ENCODE data around the gene CCDC9B.
A peak's percentile ranks its signal among the peaks of the same experiment; 100 is the strongest.

CCDC9B gene

DNA sequence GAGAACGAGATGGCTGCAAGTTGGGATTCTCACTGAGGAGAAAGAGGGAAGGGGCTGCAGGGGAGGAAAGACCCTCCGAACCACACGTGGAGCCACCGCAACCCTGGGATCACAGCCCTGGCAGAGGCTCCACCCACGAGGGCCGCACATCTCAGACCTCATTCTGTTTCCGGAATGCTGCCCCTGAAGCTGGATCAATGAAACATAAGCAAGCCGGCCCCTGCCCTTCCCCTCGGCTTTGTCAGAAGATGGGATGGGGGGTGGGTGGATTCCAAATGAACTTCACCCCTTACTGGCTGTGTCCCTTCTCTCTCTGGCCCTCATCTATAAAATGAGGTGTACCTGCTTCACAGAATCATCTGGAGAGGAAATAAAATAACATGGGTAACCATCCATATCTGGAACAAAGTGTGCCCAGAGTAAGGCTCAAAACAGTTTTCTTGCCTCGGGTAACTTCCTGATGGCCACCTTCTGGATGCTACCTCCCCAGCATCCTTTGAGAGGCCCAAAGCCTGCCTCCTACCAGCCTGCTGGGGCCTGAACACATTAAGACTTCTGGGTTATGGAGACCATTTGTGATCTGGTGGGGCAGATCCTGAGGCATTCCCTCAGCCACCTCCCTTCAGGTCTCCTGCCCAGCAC is 4.6 kb upstream of the CCDC9B start:
- DNase-seq (ENCODE audit: low read depth), result no peak

DNA sequence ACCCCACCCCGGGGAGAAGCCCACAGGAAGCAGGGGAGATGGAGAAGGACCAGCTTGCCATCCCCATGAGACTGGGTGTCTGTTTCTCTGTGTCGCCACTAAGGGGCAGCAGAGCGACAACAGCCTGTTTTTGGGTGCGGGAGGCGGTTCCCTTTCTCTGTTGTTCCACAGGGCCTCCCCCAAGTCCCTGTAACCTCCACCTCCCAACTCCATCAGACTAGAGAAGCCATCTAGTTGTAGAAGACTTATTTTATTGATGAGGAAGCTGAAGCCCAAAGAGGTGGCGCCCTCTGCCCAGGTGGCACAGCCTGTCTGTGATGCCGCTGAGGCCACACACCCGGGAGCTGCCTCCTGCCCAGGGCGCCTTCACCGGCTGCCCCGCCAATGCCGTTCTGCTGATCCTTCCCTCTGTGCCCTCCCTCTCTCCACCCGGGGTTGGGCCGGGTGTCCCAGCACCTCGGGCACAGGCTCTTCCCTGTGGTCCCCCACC is 3.9 kb upstream of the CCDC9B start:
- no peak for DNase-seq (ENCODE audit: low read depth)

DNA sequence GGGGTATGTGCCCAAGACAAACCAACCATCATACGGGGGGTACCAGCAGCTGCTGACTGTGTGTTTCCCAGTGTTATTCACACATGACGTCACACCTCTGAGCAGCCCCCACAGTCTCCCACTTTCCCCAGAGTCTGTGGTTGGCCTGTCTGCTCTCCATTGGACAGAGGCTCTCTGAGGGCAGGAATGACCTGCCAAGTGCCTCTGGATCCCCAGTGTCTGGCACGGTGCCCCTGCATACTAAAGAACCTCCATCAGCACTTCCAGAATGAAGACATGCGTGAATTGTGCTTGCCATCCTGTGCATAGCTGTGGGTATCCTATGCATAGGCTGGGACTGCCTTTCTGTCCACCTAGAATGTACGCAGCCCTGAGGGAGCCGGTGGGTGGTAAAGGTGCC is 3.5 kb upstream of the CCDC9B start:
- DNase-seq (ENCODE audit: low read depth), result no peak

DNA sequence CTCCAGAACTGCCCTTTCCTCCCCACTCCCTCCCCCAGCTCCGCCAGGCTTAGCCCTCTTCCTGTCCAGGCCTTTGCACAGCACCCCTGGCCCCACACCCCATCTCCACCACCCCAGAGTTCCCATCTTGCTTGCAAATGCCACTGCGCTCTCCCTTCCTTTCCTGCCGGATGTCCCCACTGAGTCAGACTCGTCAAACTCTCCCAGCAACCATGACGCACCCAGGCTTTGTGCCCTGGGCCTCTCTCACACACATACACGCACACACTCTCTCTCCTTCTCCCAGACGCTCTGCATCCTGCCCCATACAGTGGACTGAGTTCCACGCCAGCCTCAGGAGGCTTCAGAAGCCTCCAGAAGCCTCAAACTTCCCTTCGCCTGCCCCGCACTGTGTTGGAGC is 2.8 kb upstream of the CCDC9B start:
- DNase-seq (ENCODE audit: low read depth), result peak; percentile 86

DNA sequence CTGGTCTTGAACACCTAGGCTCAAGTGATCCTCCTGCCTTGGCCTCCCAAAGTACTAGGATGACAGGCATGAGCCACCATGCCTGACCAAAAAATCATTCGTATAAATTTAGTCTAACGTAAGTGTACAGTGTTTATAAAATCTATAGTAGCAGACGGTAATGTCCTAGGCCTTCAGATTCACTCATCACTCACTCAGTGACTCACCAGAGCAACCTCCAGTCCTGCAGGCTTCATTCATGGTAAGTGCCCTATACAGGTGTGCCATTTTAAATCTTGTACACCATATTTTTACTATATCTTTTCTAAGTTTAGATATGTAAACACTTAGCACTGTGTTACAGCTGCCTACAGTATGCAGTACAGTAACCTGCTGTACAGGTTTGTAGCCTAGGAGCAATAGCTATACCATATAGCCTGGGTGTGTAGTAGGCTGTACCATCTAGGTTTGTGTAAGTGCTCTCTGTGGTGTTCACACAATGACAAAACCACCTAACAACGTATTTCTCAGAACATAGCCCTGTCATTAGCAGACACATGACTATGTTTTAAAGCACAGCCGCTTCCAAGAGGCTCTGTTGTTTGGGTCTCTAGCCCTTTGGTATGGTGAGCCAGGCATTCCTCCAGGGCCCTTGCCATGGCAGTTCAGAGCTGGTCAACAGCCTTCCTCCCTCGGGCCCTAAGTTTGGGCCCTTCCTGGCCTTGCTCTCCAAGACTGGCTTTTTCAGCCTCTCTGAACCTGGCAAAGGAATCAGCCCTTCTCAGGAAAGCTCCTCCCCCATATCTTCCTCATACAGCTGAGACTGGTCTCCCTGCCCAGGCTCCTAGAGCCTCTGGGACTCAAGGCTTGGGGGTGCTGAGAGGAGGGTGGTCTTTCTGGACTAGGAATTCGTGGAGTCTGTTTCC is 1.9 kb upstream of the CCDC9B start:
- DNase-seq (ENCODE audit: low read depth), result no peak

DNA sequence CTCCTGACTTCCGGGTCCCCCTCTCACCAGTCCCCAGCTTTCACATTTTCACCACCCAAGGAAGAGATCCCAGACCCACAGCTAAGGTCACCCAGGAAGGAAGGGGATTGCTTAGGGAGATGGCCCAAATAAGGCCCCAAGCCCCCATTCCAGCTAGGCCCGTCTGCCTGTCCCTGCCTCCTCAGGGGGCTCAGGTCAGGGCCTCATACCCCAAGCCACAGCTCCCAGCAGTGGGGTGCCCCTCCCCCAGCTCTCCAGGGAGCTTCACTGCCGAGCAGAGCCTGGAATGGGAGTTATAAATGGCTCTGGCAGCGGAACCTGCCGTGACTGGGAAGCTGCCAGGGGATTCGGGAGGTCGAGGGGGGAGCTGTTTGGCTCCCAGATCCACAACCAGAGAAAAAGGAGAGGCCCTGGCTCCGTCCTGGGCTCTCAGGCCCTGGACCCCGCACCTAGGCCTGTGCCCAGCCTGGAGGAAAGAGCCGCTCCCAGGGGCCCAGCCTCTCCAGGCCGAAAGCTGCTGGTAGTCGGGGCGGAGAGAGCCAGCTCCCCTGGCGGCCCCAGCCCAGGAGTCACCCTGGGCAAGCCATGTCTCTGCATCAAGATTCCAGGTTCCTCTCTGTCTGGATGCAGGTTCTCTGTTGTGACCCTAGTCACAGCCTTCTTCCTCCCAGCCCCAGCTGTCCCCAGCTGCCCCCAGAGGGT is 550 bp downstream of the CCDC9B start:
- peak; percentile 74 for DNase-seq (ENCODE audit: low read depth)

DNA sequence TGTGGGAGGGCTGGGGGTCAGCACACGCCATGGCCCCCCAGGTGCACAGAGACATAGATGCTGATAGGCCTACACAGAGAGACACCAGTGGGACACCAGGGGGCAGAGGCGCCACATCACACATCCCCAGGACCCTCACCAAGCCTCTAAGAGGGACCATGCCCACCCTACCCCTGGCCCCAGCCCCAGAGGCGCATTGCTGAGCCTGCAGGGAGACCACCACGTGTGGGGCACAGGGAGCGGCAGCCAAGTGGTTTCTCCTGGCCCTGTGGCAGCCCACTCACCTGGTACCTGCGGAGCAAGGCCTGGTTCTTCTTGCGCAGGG is 1.2 kb downstream of the CCDC9B start:
- DNase-seq (ENCODE audit: low read depth), result no peak

DNA sequence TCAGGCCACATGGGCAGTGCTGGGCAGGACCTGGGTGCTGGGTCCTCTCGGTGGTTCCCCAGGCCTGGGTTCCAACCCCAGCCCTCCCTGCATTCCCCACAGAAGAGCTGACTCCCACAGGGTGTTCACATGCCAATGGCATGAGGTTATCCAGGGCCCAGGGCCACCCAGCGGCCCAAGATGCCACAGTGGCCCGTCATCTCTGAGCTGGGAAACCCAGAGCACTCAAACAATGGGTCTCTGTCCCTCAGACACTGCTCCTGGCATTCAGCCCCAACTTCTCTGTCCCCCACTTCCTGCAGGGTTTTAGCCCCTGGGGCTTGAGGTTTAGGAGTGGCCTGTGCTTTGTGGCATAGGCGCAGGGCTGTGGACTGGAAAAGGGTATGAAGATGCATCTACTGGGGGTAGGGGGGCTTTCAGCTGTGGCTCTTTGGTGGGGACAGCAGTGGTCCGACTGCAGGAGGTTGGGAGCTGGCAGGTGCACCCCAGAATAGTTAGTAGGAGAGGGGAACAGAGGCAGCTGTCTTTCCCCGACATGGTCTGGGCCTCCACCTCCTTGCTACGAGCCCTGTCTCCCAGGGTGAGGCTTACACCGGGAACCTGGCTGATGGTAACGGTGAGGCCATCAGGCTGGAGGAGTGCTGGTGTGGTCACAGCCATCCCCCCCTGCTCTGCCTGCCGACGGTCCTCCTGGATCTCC is 1.7 kb downstream of the CCDC9B start:
- DNase-seq (ENCODE audit: low read depth), result peak; percentile 85

DNA sequence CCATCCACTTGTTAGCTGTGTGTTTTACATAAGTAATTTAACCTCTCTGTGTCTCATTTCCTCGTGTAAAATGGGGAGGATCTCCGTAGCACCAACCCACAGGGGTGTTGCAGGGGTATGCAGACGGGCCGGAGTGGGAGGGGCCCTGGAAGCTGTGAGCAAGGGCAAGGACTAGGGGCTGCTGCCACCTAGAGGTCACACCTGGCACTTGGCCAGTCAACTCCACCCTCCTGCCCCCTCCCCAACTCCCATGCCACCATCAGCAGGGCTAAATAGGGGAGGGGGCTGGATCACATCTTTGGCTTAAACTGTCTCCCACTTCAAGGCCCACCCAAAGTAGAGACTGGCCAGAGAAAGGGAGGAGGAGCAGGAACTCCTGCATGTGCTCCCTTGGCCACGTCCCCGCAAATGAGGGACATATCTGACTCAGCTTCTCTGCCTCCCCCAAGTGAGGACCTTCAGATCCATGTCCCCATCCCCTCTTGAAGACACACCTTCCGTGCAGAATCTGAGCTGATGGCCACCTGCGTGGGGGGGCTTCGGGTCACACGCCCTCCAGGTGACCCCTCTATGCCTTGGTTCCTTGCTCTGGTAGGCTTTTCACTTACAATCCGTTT is 2.6 kb downstream of the CCDC9B start:
- no peak for DNase-seq (ENCODE audit: low read depth)

DNA sequence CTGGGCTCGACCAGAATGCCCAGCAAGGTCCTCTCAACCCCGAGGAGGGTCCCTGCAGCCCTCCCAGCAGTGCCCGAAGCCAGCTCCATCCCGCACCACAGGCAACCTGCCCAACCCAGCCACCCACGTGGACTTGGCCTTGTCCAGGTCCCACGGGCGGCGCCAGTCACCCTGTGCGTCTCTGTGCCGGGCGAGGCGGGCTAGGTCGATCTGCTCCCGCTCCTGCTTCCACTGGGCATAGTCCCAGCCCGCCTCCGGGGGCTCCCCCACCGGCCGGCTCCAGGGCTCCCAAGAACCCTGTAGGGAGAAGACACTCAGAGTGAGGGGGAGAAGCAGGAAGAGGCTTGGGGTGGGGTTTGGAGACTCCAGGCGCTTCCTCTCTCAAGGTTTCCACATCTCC is 3.1 kb downstream of the CCDC9B start:
- no peak for DNase-seq (ENCODE audit: low read depth)

DNA sequence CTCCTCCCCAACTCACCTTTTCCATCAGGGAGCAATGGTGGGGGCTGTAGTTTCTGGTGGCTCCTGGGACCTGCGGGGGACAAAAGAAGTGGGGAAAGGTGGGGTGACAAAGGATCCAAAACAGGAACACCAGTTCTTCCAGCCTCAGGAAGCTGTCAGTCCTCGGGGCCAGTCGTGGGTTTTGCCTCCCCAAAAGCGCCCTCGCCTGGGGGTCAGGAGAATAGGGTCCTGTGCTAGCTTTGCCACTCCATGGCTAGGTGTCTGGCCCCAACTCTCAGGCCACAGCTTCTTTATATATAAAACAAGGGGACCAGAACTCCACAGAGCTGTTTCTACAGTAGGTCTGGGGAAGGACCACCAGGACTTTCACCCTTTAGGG is 4.0 kb downstream of the CCDC9B start:
- no peak for DNase-seq (ENCODE audit: low read depth)

DNA sequence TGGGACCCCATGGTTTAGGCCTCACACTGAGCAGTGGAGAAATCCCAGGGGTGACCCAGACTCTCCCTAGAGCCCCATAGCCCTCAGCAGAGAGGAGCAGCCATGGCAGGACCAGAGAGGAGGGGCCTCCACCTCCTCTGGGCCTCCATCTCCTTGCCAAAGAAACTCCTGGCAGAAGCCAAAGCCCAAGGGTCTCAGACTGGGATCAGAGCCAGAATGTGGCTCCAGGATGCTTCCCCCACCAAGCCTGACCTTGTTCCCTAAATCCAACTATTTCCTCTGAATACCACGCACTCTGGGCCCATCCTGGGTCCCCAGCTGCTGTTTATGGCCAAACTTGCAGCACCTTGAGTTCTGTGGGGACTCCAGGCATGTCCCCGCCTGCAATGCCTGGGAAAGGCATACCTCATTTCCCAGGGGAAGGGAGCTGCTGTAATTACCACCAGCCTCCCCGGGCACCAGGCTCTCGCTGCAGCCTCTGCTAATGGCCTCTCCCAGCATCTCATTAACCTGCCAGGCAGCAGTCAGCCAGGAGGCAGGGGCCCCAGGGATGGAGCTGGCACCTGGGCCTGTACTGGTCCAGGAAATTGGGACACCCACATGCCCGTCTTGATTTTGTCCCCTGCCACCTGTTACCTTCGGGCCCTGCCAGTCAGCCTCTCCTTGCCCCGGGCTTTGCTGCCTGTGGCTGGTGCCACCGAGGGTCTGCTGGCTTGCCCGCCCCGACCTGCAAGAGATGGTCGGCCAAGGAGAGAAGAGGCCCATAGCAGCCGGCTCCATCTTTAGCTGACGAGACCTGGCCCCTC is 4.6 kb downstream of the CCDC9B start:
- no peak for DNase-seq (ENCODE audit: low read depth)

DNA sequence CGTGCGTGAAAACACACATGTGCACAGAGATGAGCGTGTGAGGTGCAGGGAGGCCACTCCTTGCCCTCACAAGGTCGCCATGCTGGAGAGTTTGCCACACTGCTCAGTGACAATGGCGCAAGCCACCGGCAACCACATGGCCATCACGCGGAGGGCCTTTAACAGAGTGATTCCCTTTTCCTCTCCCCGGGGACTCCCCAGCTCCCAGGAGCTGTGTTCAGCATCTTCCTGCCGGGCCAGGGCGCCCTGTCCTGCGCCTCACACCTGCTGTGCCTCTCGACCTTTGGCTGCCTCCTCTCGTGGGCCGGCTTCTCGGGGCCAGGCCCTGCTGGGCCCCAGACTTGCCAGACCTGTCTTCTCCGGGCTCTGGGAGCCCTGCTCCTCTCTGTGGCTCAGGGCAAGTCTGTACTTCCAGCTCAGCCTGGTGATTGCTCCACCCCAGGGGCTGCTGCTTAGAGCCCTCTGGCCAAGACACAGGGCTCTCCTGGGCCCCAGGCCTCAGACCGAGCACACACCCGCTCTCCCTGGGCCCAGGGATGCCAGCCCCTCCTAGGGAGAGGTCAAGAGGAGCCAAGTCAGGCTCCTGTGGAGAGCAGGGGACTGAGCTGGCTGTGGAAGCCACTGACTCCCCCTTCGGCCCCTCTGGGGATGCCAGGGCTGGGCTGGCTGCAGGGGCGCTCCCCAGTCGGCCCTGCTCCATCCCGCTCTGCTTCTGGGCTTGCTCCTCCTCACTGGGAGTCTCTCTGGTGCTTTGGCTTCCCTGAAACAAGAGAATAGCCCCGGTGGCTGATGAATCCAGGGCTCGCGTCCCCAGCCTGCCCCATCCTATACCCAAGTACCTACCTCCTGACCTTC is 5.6 kb downstream of the CCDC9B start:
- DNase-seq (ENCODE audit: low read depth), result no peak

DNA sequence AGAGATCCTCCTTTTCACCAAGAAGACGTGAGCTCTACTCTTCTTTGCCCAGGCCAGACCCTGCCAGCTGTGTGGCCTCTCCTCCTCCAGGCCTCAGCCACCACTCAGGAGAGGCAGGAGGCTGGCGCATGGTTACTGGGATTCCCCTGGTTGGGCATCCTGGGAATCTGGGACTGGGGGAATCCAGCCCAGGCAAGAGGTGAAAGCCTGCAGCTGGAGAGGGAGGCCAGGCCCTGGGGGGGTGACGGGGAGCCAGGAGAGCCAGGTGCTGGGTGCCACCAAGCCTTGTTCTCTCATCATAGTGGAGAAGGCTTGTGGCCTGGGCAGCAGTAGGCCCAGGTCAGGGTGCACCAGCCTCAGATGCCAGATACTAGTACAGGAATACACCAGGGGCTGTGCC is 6.2 kb downstream of the CCDC9B start:
- no peak for DNase-seq (ENCODE audit: low read depth)

DNA sequence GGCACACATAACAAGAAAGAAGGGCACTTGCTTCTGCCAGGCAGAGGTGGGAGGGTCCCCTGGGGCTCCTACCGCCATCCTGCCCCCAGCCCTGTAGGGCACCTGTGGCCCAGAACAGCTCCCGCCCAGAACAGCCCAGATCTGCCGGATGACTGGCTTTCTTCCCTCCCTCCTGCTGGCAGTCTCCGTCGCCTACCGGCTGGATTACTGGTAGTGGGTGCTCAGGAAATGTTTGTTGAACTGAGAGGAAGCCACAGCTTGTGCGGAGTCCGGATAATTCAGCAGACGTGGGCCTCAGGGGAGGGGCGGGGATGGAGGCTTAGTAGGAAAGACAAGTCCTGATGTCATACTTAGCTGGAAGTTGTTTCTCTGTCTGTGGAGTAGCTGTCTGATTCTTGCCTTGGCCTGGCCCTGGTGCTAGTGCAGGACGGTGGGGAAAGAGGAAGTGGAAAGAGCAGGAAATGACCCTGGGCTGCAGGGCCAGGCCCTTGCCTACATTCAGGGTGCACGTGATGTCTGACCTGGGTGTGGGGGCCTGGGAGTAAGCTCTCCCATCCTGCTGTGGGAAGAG is 6.7 kb downstream of the CCDC9B start:
- DNase-seq (ENCODE audit: low read depth), result no peak

DNA sequence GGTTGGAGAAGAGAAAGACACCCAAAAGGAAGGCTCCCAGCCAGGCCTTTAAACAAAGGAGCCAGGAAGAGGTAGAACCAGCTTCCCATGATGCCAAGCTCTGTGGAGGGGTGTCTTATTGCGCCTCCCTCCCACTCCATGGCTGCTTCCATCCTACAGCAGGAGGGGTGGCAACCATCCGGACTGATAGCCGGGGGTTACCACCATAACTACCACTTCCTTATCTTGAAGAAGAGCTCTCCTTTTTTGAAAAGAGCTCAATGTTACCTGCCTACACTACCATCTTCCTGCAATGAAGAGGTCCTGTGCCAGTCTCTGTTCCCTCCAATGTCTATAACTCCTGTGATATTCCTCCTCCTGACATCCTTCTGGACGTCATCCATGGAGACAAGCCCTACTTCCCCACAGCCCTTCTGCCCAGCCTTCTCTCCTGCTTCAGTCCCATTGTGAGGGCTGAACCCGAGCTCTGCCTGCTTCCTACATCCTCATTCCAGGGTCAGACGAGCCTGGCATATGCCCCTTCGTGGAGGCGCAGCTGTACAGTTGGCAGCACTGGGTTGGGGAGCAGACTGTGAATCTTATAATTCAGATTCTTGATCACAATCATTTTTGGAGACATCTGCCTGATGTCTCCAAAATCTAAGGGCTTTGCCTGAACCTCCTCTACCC is 8.5 kb downstream of the CCDC9B start:
- no peak for DNase-seq (ENCODE audit: low read depth)

DNA sequence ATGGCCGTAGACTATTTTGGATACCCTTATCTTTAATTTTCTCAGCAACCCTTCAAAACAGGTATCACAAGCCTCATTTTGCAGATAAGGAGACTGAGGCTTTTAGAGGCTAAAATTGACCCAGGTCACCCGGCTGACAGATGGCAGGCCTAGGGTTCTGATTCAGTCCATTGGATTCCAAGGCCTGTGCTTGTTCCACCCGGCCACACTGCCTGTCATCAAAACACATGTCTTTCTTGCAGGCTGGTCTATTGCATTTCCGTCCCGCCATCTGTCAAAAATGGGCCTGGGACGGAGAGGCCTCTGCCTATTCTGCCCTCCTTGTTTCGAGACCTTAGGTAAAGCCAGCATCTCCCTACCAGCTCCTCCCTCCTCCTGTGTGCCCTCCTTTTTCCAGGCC is 9.1 kb downstream of the CCDC9B start:
- no peak for DNase-seq (ENCODE audit: low read depth)

DNA sequence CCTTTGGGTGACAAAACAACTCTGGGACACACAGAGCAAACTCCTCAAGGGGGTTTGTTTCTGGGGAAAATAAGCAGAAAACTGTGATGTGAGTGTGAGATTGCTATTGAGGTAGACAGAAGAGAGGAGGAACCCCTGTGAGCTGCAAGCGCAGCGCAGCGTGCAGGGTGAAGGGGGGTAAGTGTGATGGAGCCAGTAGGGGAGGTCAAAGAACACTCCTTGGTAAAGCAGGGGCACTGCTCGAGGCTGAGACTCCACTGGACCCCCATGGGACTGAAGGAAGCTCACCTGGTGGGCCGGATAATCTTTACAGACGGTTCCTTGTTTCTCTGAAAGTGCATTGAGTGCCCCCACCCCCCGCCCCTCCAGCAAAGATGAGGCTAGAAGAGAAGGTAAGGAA is 9.7 kb downstream of the CCDC9B start:
- DNase-seq (ENCODE audit: low read depth), result no peak

DNA sequence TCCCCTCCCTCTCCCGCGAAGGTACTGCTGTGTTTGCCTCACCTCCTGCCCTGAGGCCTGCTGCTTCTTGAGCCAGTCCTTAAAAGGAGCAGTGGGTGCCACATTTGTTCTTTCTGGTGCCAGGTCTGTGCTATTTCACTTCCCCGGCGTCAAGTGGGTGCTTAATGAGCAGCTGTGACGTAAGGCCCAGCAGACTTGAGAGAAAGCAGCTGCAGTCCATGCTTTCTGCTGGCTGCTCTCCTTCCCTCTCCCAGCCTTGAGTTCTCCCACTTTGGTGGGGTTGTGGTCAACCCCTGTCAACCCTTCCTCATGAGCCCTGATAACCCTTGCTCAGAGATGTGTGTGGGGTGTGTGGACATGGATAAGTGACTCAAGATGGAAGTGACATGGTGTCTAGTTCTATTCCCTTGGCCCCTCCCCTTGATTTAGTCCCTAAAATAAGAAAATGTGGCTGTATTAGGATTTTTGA is 10.3 kb downstream of the CCDC9B start:
- DNase-seq (ENCODE audit: low read depth), result no peak
